BJ (cell line): ENCODE measurements around the gene ACSL5. TPM values are rescaled to one million over a fixed set of nuclear protein-coding genes. Genes with fewer than 3 reads are reported as not detected.

Experiments
- CTCF ChIA-PET: fragments of 350-600 bp; formaldehyde crosslinking; extraction: SDS; loops from one replicate; lab custom pipeline; 2021; ENCODE audit warnings: antibody characterized with exemption, inconsistent platforms; lab: Yijun Ruan, JAX
- POLR2A ChIA-PET: fragments of 300-600 bp; sonication (Branson Sonifier 250); formaldehyde crosslinking; extraction: SDS; loops from one replicate; lab custom pipeline; 2021; ENCODE audit warnings: antibody characterized with exemption; lab: Charles Lee
- DNase-seq: peaks from one replicate; pipeline ENCODE4 v3.0.0-alpha.2; 2011; ENCODE audit warnings: low read depth
- H3K27me3 ChIP-seq: 2 replicates; pipeline ENCODE4 v1.6.0; 2011; ENCODE audit warnings: low read length; ENCODE audit not compliant: control insufficient read depth, insufficient read depth
- H3K36me3 ChIP-seq: 2 replicates; pipeline ENCODE4 v1.5.1; 2011; ENCODE audit warnings: low read length; ENCODE audit not compliant: control insufficient read depth, insufficient read depth
- H3K4me3 ChIP-seq: 2 replicates; pipeline ENCODE4 v1.5.1; 2011; ENCODE audit warnings: low read depth, mild to moderate bottlenecking, control low read depth, low read length
- CTCF ChIP-seq: IDR thresholded peaks from 2 replicates; pipeline ENCODE4 v1.5.1; 2011; ENCODE audit warnings: low read depth, mild to moderate bottlenecking, control low read depth, inconsistent platforms, low read length, moderate library complexity; ENCODE audit not compliant: insufficient read depth
- polyA plus RNA-seq: library from polyadenylated mRNA; depleted of rRNA; stranded (reverse); fragments of >200 nt; gene quantifications from 2 replicates; pipeline ENCODE4 v1.2.3, GENCODE V29; 2011

The ACSL5 gene
- polyA plus RNA-seq, 1 experiment: 1.0 TPM

DNA sequence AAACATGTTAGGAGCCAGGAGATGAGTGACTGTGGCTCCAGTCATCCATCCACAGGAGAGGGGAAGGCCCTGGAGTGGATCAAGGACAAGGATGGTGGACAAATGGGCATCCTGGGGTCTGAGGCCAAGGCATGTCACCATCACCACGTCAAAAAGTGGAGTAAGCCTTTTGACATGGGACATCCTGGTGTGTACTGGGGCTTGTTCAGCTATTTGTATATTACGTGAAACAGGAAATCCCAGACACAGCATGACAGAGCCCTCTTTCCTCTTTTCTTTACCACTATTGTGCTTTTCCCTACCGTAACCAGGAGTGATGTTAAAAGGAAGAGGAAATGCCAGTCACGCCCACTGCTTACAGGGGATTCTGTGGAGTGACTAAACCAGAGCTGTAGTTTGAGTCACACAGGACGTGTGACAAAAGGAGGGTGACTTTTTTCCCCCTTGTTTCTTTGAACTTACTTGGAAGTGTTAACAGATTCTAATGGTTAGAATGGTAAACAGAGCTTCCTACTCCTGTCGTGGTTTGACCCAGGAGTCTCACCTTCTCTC, 15.4 kb downstream of the ACSL5 start:
- no peak overlapping the region for H3K4me3 ChIP-seq
- peak; percentile 18 for DNase-seq
- ChIA-PET CTCF (interaction anchor here (0.6 to 2.8 kb wide), 4 partner anchors 9 to 961 kb away, joined by 3 to 10 read pairs (median 3); partner anchors contain the start of gene ACSL5), POLR2A (no interaction called here)
- H3K36me3 ChIP-seq: no peaks in the 10 kb centered on the region
- H3K27me3 ChIP-seq: no peaks in the 10 kb centered on the region
- no peak for TF ChIP-seq CTCF

- DNase-seq: no peak
- Histone ChIP-seq H3K4me3 (no peak overlapping the region), H3K36me3 (no peaks in the 10 kb centered on the region), H3K27me3 (no peaks in the 10 kb centered on the region)
- TF ChIP-seq CTCF: no peak
- ChIA-PET POLR2A (no interaction called here), CTCF (interaction anchor here (1.4 to 2.8 kb wide), 2 partner anchors 15 to 24 kb away, joined by 3 to 10 read pairs; partner anchors contain the start of gene ACSL5)
Observed at GRCh38 chr10:112390125-112390703, 16.3 kb downstream of the ACSL5 start.

DNA sequence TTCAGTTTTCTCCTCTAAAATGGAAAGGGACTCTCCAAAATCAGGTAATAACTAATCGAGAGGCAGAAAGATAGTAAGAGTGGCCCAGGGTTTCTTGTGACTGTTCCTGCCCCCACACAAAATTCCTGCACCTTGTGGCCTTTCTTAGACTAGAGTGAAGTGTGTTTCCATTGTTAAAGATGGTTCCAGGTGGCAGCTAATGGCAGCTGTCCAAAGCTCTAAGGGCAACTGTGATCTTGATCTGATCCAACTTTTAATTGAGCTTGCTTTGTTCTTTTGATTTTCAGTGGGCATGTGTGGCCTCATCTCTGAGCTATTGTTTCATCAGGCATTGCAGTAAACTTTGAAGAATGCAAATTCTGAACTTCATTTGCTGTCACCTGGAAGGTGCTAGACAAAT, 19.4 kb downstream of the ACSL5 start:
- Histone ChIP-seq H3K4me3 (no peak overlapping the region), H3K36me3 (no peaks in the 10 kb centered on the region), H3K27me3 (no peaks in the 10 kb centered on the region)
- DNase-seq: no peak
- no peak for TF ChIP-seq CTCF
- POLR2A ChIA-PET: no interaction called here
- CTCF ChIA-PET: no interaction called here

- ChIA-PET CTCF (no interaction called here), POLR2A (no interaction called here)
- no peak for TF ChIP-seq CTCF
- Histone ChIP-seq H3K36me3 (no peaks in the 10 kb centered on the region), H3K27me3 (no peaks in the 10 kb centered on the region), H3K4me3 (no peak overlapping the region)
- DNase-seq: no peak
Observed at GRCh38 chr10:112393827-112394226, 19.9 kb downstream of the ACSL5 start.

DNA sequence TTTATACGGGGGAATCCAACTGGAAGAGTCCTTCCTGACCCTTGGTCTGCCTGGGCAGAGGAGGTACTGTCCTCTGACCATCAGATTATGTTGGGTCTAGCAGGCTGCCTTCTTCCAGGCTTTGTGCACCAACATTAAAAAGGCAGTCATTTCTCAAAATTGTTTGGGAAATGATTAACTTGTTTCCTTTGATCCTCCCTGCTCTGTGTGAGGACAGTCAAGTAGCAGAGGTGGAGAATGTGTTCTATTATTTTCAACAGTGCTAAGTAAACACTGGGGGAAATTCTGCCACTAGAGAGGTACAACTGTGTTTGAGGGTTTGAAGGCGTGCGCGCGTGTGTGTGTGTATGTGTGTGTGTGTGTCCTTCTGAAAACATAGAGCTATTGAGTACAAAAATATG, 20.6 kb downstream of the ACSL5 start:
- TF ChIP-seq CTCF: no peak
- DNase-seq: no peak
- no peak overlapping the region for H3K4me3 ChIP-seq
- ChIA-PET POLR2A (no interaction called here), CTCF (no interaction called here)
- H3K27me3 ChIP-seq: no peaks in the 10 kb centered on the region
- H3K36me3 ChIP-seq: no peaks in the 10 kb centered on the region
